Measurements from ENCODE around the gene CDK9. TPM values are rescaled to one million over a fixed set of nuclear protein-coding genes. Genes with fewer than 3 reads are reported as not detected.
"Not testable (repeated sequence)": the region's sequence is repeated elsewhere in the genome, so short reads cannot be mapped to it uniquely, and the experiment has no call there.

Gene CDK9
- total RNA-seq, 3 donors from 2014 or later, result 66.9 to 91.5 (median 82.5) TPM

GRCh38 chr9:127780126-127780885 is 5.5 kb upstream of the CDK9 start:
- Mint-ChIP-seq H3K36me3 (ENCODE audit: insufficient read depth) (no peaks in the 10 kb centered on the region), H3K27me3 (ENCODE audit: low read depth) (no peaks in the 10 kb centered on the region), H3K4me1 (ENCODE audit: low read depth) (peaks cover 71% of the 10 kb centered on the region), H3K4me3 (no peak overlapping the region), H3K9me3 (no peaks in the 10 kb centered on the region)
- DNase-seq (no peak), ATAC-seq (no peak)

DNA sequence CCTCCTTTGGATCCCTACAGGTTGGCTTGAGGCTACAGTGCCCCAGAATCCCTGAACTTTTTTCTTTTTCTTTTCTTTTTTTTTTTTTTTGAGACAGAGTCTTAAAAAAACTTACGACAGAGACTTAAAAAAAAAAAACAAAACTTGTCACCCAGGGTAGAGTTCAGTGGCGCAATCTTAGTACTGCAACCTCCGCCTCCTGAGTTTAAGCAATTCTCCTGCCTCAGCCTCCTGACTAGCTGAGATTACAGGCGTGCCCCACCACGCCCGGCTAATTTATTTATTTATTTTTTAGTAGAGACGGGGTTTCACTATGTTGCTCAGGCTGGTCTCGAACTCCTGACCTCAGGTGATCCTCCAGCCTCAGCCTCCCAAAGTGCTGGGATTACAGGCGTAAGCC is 4.9 kb upstream of the CDK9 start:
- not testable (repeated sequence) for H3K9me3 Mint-ChIP-seq; DNase-seq; H3K4me3 Mint-ChIP-seq; H3K36me3 Mint-ChIP-seq (ENCODE audit: insufficient read depth); H3K27me3 Mint-ChIP-seq (ENCODE audit: low read depth); ATAC-seq
- peaks cover 71% of the 10 kb centered on the region for H3K4me1 Mint-ChIP-seq (ENCODE audit: low read depth)

GRCh38 chr9:127781806-127782205 is 4.0 kb upstream of the CDK9 start:
- ATAC-seq (no peak), DNase-seq (no peak)
- H3K27me3 Mint-ChIP-seq (ENCODE audit: low read depth), result no peaks in the 10 kb centered on the region
- H3K36me3 Mint-ChIP-seq (ENCODE audit: insufficient read depth), result peaks cover 4% of the 10 kb centered on the region
- H3K4me1 Mint-ChIP-seq (ENCODE audit: low read depth), result peaks cover 66% of the 10 kb centered on the region
- no peaks in the 10 kb centered on the region for H3K9me3 Mint-ChIP-seq
- peak overlapping the region; percentile 45 for H3K4me3 Mint-ChIP-seq

DNA sequence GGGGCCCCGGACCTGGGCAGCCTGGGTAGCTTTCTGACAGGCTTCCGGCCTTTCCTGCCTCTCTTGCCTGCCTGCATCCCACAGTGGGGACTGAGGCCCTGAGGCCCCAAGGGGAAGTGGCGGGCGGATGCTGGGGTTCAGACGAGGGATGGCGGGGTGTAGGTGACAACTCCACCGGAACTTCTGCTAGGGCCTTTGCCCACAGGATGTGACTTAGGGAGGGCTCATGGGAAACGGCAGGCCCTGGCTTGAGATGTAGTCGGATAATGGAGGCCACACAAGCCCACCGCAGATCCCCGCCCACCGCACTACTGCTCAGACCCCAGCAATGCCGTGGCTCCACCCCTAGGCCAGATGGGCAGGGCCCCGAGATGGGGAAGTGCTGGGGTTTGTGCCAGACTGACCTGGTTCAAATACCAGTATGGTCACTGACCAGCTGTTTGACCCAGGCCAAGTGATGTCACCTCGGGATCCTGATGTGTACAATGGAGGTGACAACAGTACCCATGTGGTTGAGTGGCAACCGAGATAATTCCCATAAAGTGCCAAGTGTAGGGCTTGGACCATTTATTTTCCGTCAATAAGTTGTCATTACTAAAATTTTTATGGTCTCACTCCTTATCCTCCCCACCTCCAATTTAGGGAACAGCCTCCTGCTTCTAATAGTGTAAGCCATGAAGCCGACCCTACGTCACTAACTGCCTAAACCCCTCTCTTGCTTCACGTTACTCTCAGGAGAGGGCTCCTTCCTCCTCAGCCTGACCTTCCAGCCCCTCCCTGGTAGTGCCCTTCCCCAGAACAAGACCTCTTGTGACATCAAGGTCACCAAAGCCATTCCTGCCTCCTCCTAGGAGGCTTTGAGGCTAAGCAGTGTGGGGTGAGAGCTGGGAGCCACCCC is 2.5 kb upstream of the CDK9 start:
- Mint-ChIP-seq H3K9me3 (no peaks in the 10 kb centered on the region), H3K27me3 (ENCODE audit: low read depth) (no peaks in the 10 kb centered on the region)

DNA sequence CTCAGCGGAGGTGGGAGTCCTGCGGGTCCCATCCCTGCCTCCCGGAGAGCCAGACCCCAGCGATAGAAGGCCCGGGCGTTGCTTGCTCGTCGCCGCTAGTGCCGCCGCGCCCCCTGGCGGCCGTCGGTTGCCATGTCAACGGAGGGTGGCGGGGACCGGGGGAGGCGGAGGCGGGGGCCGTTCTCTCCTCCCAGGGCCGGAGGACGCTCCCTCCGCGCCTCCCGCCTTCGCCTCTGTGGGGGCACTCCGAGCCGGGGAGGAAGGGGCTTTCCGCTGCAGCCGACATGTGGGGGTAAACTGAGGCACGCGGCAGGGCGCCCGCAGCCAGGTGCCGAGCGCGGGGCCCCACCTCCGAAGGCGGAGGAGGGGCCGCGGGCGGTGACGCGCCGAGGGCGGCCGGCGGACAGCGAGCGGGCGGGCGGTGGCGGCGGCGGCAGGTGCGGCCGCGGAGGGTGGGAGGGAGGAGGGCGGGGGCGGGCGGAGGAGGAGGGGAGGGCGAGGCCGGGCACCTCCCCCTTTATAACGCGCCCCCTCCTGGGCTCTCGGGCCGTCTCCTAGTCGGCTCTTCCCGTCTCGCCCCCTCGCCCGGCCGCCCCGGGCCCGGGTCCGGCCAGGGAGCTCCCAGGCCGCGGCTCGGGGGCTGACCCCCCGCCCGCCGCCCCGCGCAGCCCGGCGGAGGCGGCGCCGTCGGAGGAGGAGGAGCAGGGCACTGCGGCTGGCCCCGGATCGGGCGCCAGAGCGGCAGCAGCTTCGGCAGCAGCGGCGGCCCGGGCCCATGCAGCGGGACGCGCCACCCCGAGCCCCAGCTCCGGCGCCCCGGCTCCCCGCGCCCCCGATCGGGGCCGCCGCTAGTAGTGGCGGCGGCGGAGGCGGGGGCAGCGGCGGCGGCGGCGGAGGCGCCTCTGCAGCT is 556 bp upstream of the CDK9 start:
- DNase-seq, result peak; percentile 87
- Mint-ChIP-seq H3K4me1 (ENCODE audit: low read depth) (peaks cover 75% of the 10 kb centered on the region), H3K27me3 (ENCODE audit: low read depth) (no peaks in the 10 kb centered on the region), H3K36me3 (ENCODE audit: insufficient read depth) (peaks cover 29% of the 10 kb centered on the region), H3K9me3 (no peaks in the 10 kb centered on the region), H3K4me3 (peak overlapping the region; percentile 95)
- ATAC-seq, result peak; percentile 57 to 61

More for the DNA sequence above, 2.5 kb upstream of the CDK9 start:
- Mint-ChIP-seq H3K4me3 (peak overlapping the region; percentile 73), H3K36me3 (ENCODE audit: insufficient read depth) (peaks cover 13% of the 10 kb centered on the region), H3K4me1 (ENCODE audit: low read depth) (peaks cover 72% of the 10 kb centered on the region)
- ATAC-seq (peak in 1 of 2 donors; percentile 2), DNase-seq (peak; percentile 45)

DNA sequence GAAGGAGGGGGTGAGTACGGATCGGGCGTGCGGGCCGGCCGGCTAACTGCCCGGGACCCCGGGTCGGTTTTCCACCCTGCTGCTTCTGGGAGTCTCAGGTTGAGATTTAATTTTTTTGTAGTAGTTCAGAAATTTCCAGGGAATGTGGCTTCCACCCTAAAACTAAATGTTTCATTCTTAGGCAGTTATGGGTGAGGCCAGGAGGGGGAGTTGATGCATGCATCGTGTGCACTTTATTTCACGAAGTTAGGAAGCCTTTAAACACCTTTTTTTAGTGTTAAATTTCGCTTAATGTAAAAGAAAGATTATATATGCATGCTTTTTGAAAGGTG is 905 bp downstream of the CDK9 start:
- H3K9me3 Mint-ChIP-seq, result no peaks in the 10 kb centered on the region
- H3K4me3 Mint-ChIP-seq, result peak overlapping the region; percentile 95
- peaks cover 66% of the 10 kb centered on the region for H3K4me1 Mint-ChIP-seq (ENCODE audit: low read depth)
- no peaks in the 10 kb centered on the region for H3K27me3 Mint-ChIP-seq (ENCODE audit: low read depth)
- ATAC-seq (no peak), DNase-seq (no peak)
- peaks cover 31% of the 10 kb centered on the region for H3K36me3 Mint-ChIP-seq (ENCODE audit: insufficient read depth)

DNA sequence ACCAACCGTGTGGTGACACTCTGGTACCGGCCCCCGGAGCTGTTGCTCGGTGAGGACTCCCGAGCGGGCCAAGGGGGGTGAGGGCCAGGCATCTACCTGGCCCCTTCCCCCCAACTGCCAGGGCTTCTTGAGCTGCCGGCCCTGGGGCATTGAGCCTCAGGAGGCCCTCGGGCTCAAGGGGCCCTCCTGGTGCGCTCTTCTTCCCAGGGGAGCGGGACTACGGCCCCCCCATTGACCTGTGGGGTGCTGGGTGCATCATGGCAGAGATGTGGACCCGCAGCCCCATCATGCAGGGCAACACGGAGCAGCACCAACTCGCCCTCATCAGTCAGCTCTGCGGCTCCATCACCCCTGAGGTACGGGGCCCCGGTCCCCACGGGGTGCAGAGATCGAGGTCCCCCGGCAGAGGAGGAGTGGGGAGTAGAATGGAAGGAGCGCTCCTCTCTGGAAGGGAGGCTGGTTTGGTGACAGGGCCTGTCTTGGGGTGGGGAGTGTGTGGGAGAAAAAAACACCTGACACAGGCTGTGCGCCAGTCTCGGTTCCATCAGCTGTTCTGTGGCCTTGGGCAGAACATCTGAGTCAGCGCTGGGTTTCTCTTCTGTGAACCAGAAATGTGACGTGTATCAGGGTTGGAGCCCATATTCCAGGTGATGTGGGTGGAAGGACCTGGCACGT is 2.6 kb downstream of the CDK9 start:
- peaks cover 38% of the 10 kb centered on the region for H3K36me3 Mint-ChIP-seq (ENCODE audit: insufficient read depth)
- H3K9me3 Mint-ChIP-seq, result no peaks in the 10 kb centered on the region
- DNase-seq, result no peak
- peak overlapping the region; percentile 35 for H3K4me3 Mint-ChIP-seq
- peaks cover 56% of the 10 kb centered on the region for H3K4me1 Mint-ChIP-seq (ENCODE audit: low read depth)
- H3K27me3 Mint-ChIP-seq (ENCODE audit: low read depth), result no peaks in the 10 kb centered on the region
- ATAC-seq, result peak; percentile 8 to 22

DNA sequence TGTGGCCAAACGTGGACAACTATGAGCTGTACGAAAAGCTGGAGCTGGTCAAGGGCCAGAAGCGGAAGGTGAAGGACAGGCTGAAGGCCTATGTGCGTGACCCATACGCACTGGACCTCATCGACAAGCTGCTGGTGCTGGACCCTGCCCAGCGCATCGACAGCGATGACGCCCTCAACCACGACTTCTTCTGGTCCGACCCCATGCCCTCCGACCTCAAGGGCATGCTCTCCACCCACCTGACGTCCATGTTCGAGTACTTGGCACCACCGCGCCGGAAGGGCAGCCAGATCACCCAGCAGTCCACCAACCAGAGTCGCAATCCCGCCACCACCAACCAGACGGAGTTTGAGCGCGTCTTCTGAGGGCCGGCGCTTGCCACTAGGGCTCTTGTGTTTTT is 3.3 kb downstream of the CDK9 start:
- Mint-ChIP-seq H3K9me3 (no peaks in the 10 kb centered on the region), H3K27me3 (ENCODE audit: low read depth) (no peaks in the 10 kb centered on the region), H3K4me3 (no peak overlapping the region), H3K4me1 (ENCODE audit: low read depth) (peaks cover 49% of the 10 kb centered on the region), H3K36me3 (ENCODE audit: insufficient read depth) (peaks cover 38% of the 10 kb centered on the region)
- DNase-seq, result no peak
- no peak for ATAC-seq

DNA sequence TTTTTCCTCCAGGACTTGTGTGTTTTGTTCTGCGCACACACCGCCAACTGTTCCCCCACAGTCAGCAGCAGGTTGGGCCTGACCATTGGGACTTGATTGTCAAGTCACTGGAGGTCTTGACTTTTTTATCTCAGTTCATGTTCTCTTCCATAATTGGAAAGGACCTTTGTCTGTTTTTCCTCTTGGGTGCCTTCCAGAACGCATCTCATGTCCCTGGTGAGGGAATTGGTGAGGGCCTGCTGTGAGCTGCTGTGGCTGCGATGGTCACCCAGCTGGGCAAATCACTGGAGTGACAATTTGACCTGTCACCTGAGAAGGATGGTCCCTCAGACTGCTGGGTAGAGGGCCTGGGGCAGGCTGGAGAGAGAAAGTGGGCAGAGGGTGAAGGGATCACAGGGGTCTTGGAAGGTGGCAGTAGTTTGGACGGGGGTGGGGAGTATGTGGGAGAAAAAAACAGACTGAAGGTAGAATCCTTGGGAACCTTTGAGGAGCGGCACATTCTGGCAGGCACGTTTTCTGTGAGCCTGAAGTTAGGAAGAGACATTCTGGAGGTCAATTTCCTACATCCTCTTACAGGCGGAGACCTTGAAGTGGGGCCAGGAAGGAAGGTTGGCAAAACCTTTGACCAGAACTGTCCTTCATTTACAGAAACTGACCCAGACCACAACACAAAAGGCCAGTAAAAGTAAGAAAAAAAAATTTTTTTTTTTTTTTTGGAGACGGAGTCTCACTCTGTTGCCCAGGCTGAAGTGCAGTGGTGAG is 4.4 kb downstream of the CDK9 start:
- Mint-ChIP-seq H3K4me1 (ENCODE audit: low read depth) (peaks cover 41% of the 10 kb centered on the region), H3K4me3 (no peak overlapping the region), H3K9me3 (no peaks in the 10 kb centered on the region), H3K36me3 (ENCODE audit: insufficient read depth) (peaks cover 38% of the 10 kb centered on the region), H3K27me3 (ENCODE audit: low read depth) (no peaks in the 10 kb centered on the region)
- ATAC-seq (no peak), DNase-seq (no peak)

DNA sequence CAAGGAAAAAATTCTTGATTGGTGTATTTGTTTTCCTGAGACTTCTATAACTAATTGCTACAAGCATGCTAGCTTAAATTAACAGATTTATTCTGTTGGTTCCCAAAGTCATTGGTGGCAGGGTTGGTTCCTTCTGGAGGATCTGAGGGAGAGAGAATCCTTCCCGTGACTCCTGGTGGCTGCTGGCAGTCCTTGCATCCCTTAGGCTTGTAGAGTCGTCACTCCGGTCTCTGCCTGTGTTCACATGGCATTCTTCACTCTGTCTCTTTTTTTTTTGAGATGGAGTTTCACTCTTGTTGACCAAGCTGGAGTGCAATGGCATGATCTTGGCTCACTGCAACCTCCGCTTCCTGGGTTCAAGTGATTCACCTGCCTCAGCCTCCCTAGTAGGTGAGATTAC is 5.3 kb downstream of the CDK9 start:
- Mint-ChIP-seq H3K9me3 (no peaks in the 10 kb centered on the region), H3K27me3 (ENCODE audit: low read depth) (no peaks in the 10 kb centered on the region), H3K36me3 (ENCODE audit: insufficient read depth) (peaks cover 38% of the 10 kb centered on the region), H3K4me3 (no peak overlapping the region), H3K4me1 (ENCODE audit: low read depth) (peaks cover 45% of the 10 kb centered on the region)
- DNase-seq (no peak), ATAC-seq (no peak)

GRCh38 chr9:127792417-127793031 is 6.7 kb downstream of the CDK9 start:
- Mint-ChIP-seq H3K9me3 (no peaks in the 10 kb centered on the region), H3K4me1 (ENCODE audit: low read depth) (peaks cover 48% of the 10 kb centered on the region), H3K27me3 (ENCODE audit: low read depth) (no peaks in the 10 kb centered on the region), H3K4me3 (no peak overlapping the region), H3K36me3 (ENCODE audit: insufficient read depth) (peaks cover 30% of the 10 kb centered on the region)
- DNase-seq (no peak), ATAC-seq (no peak)

GRCh38 chr9:127793093-127793708 is 7.4 kb downstream of the CDK9 start:
- no peak overlapping the region for H3K4me3 Mint-ChIP-seq
- no peaks in the 10 kb centered on the region for H3K9me3 Mint-ChIP-seq
- no peaks in the 10 kb centered on the region for H3K27me3 Mint-ChIP-seq (ENCODE audit: low read depth)
- H3K36me3 Mint-ChIP-seq (ENCODE audit: insufficient read depth), result peaks cover 25% of the 10 kb centered on the region
- ATAC-seq (no peak), DNase-seq (no peak)
- H3K4me1 Mint-ChIP-seq (ENCODE audit: low read depth), result peaks cover 46% of the 10 kb centered on the region
